Spleen (tissue), 7 donors: ENCODE measurements around the gene TENT4B.

Experiments used
- POLR2A ChIP-seq, 3 donors: fragments of 450-650 bp; IDR thresholded peaks; one replicate each; pipeline ENCODE4 v1.5.1; 2017; ENCODE audit warnings: antibody characterized with exemption in 3 of 3, mild to moderate bottlenecking in 1 of 3
- TF ChIP-seq, protein P1 (sequence below), 11 experiments: fragments of 200-600 bp in 7 of 11; fragments of 450-650 bp in 4 of 11; sonication (generic) in 4 of 11; IDR thresholded peaks in 8 of 11; conservative IDR thresholded peaks in 3 of 11; 1 replicate in 7 of 11; 2 replicates in 4 of 11; pipeline versions ENCODE4 v1.4.0 to v1.8.0; 2016 to 2021; ENCODE audit warnings: antibody characterized with exemption in 11 of 11, inconsistent platforms in 4 of 11, mild to moderate bottlenecking in 1 of 11
- donor health status: DM: no; HTN: no; CAD: no; lungs with moderate emphysema.
- donor health status: DM: no; HTN: no; CAD: no.
- donor health status: DM: no; HTN: no; CAD: no.

DNA sequence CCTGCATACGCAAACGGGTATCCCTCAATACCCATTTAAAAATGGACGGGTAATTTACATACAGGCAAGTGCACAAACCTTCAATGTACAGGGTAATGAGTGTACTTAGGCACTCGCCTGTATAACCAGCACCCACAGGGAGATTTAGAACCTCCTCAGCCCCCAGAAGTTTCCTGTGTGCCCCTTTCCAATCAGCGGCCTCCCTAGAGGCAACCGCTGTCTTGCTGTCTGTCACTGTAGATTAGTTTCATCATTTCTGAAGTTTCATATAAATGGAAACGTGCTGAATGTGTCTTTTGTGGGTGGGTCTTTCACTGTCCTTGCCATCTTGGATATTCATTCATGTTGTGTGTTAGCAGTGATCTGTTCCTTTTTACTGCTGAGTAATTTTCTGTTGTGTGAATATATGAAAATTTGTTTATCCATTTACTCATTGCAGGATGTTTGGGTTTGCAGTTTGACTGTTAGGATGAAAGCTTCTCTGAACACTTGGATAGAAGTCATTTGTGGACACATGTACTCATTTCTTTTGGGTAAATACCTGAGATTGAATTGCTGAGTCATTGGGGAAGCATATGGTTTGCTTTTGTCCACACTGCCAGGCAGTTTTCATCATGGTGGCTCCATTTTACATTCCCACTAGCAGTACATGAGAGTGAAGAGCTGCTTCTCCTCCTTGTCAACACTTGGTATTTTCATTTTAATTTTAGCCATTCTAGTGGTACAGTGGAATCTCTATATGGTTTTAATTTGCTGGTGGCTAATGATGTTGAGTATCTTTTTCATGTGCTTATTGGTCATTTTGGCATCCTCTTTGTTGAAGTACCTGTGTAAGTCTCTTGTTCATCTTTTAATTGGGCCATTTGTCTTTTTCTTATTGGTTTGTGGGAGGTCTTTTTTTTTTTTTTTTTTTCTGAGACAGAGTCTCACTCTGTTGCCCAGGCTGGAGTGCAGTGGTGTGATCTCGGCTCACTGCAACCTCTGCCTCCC is 111.1 kb downstream of the TENT4B start:
- TF ChIP-seq, protein P1, sequence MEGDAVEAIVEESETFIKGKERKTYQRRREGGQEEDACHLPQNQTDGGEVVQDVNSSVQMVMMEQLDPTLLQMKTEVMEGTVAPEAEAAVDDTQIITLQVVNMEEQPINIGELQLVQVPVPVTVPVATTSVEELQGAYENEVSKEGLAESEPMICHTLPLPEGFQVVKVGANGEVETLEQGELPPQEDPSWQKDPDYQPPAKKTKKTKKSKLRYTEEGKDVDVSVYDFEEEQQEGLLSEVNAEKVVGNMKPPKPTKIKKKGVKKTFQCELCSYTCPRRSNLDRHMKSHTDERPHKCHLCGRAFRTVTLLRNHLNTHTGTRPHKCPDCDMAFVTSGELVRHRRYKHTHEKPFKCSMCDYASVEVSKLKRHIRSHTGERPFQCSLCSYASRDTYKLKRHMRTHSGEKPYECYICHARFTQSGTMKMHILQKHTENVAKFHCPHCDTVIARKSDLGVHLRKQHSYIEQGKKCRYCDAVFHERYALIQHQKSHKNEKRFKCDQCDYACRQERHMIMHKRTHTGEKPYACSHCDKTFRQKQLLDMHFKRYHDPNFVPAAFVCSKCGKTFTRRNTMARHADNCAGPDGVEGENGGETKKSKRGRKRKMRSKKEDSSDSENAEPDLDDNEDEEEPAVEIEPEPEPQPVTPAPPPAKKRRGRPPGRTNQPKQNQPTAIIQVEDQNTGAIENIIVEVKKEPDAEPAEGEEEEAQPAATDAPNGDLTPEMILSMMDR (IDR thresholded peaks at IDR 0.05 in 8 of 11, conservative IDR thresholded peaks at IDR 0.05 in 3 of 11): no peak
- TF ChIP-seq POLR2A (IDR thresholded peaks at IDR 0.05): no peak
